GM18498 (cell line): ENCODE results near the gene ZNF281.

ENCODE experiments used
- ATAC-seq: cut with Tn5 transposase; IDR thresholded peaks from one replicate; pipeline ENCODE4 v1.9.1; 2021; ENCODE audit warnings: mild to moderate bottlenecking, moderate library complexity; ENCODE audit not compliant: unreplicated experiment

Gene ZNF281

DNA sequence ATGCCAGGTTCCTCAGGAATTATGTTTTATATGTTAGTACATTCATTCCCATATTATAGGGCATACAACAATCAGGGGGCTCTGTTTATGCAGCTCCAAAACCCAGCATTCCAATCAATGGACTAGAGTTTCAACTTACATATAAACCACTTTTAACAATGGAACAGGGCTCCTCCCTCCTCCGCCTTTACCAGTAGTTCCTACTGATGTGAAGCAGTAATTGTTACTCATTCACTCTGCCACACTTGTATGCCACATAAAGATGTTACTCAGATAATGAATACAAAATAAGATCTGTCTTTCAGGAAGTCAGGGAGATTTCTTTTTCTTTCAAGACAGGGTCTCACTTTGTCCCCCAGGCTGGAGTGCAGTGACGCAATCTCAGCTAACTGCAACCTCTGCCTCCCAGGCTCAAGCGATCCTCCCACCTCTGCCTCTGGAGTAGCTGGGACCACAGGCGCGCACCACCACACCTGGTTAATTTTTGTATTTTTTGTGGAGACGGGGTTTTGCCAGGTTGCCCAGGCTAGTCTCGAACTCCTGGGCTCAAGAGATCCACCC, 17.1 kb downstream of the ZNF281 start:
- no peak for ATAC-seq

DNA sequence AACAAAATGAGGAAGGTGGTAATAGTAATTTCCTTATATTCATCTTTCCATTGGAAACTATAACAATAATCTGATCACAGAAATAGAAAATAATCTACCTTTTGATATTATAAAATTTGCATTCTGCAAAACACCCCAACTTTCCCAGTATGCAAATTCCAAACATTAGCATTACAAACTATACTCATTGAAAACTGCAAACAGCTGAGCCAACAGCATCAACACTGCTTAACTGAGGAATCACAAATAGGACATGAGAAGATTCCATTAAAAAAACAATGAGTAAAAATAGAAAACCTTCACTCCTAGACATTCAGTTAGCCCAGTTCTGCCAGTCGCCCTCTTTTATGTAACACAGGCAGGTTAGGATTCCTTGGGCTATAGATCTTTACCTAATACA, 18.1 kb downstream of the ZNF281 start:
- no peak for ATAC-seq

GRCh38 chr1:200388791-200389190, 21.0 kb downstream of the ZNF281 start:
- no peak for ATAC-seq

GRCh38 chr1:200386416-200386815, 23.4 kb downstream of the ZNF281 start:
- ATAC-seq, result no peak

DNA sequence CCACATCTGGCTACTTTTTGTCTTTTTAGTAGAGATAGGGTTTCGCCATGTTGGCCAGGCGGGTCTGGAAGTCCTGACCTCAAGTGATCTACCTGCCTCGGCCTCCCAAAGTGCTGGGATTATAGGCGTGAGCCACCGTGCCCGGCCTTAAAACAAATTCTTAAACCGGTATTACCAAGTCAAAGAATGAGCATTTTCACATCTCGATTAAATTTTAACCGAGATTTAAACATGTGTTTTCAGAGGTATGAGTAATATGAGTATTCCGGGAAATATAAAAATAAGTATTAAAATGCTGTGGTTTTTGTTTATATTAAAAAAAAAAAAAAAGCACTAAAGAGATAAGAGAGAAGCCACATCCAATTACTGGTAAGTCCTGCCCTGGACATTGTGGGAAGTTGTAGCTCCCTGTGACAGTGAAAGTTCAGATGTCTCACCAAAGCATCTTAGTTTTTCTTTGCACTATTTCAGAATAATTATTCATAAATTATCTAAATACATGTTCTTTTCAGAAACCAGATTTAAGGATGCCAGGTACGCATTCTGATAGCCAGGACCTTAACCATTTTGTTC, 24.9 kb downstream of the ZNF281 start:
- no peak for ATAC-seq

GRCh38 chr1:200381256-200381984, 28.4 kb downstream of the ZNF281 start:
- no peak for ATAC-seq

GRCh38 chr1:200380589-200381021, 29.2 kb downstream of the ZNF281 start:
- ATAC-seq, result peak; percentile 58

DNA sequence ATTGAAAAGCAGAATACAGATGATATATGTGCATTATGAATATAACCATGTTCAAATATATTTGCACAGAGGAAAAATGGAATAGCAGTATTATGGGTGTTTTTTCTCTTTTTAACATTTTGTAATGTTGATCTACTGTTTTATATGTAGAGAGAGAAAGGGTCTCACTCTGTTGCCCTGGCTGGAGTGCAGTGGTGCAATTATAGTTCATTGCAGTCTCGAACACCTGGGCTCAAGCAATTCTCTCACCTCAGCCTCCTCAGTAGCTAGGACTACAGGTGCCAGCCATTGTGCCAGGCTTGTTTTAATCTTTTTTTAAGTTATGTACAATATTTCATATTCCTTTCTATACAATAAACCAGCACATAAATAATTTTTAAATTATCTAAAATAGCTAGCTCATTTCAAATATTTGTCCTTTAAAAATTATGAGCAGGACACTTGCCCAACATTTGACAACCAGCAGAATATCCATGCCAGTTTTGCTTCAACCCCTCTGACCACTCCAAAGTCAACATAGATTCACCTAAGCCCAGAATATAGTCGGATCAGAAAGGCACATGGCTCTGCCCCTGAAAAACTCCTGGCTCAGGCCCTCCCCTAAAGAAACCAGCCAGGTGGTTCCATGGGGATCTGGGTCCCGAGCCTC, 29.8 kb downstream of the ZNF281 start:
- ATAC-seq, result no peak

GRCh38 chr1:200379432-200379757, 30.4 kb downstream of the ZNF281 start:
- no peak for ATAC-seq

- no peak for ATAC-seq
These were observed 31.7 kb downstream of the ZNF281 start for GRCh38 chr1:200378096-200378495.

GRCh38 chr1:200376528-200376927, 33.3 kb downstream of the ZNF281 start:
- no peak for ATAC-seq

DNA sequence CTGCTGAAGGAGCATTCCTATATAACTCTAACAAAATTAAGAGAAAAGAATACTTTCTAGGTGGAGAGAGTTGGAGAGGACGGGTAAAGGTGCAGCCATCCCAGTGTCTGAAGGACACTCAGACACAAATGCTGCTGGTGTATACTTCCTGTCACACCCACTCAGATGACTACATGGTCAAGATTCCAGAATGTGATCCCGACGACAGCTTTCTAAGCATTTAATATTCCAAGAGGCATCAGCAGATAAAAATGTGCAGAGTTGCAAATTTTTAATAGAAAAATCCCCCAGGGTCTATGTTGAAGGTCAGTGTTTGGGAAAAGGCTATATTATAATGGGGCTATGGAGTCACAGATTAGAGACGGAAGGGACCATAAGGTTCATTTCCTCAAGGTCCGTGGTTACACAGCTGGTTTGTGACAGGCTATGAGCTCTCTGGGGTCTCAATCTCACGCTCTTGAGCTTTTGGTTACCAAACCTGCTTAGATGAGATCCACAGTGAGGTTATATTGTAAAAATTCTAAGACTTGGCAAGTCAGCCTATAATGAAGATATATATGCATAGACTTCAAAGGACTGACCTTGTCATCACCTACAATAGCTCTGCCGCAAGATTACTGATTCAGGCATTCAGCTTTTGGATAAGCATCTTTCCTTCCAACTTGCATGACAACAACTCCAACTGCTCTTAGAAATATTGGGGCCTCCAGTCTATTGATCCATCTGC, 35.1 kb downstream of the ZNF281 start:
- no peak for ATAC-seq

DNA sequence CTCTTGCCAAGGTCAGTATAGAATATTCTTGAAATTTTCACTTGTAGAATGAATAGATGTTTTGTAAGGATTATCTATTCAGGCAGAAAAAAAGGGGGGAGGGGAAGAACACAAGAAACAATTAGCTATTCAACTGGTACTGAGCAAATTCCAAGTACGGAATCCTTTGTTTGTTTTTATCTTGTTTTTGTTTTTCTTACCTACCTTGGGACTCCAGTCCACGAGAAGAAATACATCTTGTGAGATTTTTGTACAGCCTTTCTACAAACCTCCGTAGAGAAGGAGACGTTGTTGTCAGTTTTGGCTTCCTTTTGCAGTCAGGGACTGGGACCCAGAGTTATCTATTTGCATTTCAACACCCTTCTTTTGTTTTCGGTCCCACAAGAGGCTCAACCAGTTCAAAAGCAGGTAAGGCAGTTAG, 36.0 kb downstream of the ZNF281 start:
- no peak for ATAC-seq

DNA sequence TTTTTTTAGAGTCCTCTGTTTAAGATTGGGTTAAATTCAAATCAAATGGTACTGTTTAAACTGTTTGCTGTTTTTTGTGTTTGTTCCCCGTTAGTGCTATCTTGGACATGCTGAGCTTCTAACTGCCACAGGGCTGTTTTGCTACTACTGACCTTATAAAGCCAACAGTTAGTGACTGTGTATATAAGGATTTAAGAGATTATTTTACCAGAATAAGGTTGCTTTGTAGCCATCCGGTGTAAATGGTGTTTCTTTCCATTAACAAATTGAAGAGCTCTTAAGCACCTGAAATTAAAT, 37.0 kb downstream of the ZNF281 start:
- ATAC-seq, result no peak

DNA sequence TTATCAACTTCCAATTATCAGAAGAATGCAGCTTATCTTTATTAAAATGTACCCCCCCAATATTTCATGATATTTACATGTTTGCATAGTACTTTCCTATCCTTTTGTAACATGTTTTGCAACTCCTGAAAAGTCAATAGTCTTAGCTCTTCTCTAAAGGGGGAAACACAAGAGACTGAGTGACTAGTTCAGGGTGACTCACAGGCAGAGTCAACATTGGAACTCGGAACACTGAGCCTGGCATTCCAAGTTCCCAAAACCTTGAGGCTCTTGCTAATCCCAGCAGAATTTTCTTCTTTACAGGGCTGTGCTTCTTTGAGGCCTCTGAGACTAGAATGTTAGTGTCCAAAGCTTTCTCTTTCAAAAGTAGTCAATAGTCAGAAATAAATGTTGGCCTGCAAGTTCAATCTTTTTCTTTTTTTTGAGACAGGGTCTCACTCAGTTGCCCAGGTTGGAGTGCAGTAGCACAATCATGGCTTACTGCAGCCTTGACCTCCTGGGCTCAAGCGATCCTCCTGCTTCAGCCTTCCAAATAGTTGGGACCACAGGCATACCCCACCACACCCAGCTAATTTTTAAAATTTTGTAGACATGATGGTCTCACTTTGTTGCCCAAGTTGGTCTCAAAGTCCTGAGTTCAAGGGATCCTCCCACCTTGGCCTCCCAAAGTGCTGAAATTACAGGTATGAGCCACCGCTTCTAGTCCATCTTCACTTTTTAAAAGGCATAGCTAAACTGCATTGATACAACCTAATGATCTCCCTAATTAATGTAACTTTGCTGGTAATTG, 37.5 kb downstream of the ZNF281 start:
- no peak for ATAC-seq

- ATAC-seq, result no peak
These were observed 40.1 kb downstream of the ZNF281 start for GRCh38 chr1:200369706-200370105.

DNA sequence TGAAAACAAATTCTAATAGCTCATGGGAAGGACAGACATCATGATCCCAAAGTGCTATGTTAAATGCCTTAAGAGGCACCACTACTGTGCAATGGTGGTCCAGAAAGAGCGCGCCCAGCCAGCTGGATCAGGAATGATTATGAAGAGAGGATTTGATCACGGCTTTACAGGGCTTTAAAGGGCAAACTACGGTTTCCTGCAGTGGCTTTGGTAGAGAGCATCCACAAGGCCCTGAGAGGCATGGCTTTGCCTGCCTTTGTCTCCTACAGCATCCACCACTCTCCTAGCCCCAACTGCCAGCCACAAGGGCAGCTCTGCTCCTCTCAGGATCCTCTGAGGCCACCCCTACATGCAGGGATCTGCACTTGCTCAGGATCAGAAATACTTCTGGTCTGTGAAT, 40.7 kb downstream of the ZNF281 start:
- no peak for ATAC-seq

DNA sequence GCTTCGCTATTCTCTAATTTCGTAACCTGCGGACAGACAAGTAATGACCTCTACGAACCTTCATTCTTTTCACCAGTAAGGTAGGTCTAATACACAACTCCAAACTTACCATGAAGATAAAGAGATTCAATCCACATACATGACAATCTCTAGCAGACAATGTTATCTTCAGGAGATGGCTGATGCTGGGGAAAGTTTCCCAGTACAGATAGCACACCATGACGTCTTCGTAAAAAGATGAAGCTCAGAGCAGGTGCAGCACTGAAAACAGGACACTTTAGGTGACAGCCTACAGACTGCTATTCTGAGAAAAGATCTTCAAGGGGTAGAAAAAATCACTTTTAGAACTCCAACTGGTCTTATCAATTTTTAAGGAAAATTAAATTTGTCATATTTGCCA, 41.3 kb downstream of the ZNF281 start:
- ATAC-seq, result no peak

DNA sequence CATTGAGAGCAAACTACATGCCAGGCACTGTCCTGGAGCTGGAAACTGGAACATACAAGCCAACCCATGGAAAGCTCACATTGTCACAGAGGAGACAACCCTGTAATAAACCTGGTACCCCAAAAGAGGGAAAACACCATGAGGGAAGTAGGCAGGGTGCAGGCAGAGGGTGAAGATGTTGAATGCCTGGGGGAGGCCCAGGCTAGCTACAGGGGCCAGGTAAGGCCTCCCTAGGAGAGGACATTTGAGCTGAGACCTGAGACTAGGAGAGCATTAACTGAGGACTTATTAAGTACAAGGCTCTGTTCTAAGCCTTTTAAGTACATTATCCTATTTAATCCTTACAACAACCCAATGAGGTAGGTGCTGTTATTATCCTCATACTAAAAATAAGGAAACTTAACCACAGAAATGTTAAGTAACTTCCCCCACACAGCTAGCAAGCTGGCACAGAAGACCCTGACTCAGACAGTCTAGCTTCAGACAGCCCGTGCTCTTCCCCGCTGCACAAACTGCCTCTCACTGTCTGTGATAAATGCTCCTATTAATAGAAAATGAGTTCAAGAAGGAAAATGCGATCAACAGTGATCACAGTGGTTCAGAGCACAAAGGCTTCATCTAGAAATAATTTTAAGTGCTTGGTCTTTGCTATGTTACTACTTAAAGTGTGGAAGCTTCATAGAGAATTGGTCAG, 41.8 kb downstream of the ZNF281 start:
- ATAC-seq, result no peak

- no peak for ATAC-seq
These were observed 43.1 kb downstream of the ZNF281 start for GRCh38 chr1:200366577-200367253.
